Measurements from ENCODE around the gene DYNC1LI1.
"Not testable (repeated sequence)": the region's sequence is repeated elsewhere in the genome, so short reads cannot be mapped to it uniquely, and the experiment has no call there.

Gene DYNC1LI1

DNA sequence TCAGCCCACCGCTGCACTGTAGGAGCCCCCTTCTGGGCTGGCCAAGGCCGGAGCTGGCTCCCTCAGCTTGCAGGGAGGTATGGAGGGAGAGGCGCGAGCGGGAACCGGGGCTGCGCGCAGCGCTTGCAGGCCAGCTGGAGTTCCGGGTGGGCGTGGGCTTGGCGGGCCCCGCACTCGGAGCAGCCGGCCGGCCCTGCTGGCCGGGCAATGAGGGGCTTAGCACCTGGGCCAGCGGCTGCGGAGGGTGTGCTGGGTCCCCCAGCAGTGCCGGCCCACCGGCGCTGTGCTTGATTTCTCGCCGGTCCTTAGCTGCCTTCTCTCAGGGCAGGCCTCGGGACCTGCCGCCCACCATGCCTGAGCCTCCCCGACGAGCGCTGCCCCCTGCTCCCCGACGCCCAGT, 8.0 kb upstream of the DYNC1LI1 start:
- not testable (repeated sequence) for FAIRE-seq

DNA sequence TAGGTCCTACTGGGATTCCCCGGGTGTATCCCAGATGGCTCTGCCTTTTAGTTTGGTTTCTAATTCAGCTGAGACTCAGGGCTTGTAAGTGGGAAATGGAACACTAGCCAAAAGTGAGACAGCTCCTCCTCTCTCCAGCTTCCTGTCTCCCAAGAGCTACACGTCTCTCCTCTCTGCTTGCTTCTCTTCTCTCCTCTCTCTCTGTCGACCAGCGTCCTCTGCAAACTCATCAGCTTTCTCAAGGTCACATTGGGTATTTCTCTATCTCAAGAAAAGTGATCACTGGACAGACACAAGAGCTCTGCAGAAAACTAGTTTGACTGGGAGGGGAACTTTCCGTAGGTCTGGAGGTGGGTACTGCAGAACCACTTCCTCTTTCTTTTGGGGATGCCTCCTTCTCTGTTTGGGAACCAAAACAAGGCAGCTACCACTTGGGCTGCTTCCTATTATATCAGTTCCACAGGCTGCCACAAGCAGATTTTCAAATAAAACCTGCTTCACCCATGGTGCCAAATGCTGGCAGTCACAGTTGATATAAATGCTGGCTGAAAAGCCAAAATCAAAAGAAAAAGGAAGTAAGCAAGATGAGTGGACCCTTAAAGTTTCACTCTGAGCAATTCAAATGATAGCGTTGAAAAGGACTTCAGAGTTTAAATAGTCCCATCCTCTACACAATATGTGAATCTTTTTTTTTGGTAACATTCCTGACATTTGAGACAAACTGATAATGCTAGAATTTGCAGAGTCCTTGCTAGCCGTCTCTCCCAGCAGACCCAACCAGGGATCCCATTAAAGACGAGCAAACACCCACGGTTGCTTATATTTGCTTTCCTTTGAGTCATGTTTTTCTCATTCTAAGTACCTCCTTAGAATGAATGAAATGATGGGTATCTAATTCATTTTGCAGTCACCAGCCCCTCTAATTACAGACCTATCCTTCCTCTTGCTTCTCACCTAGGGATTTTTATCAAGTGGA, 7.2 kb upstream of the DYNC1LI1 start:
- FAIRE-seq, result no peak

DNA sequence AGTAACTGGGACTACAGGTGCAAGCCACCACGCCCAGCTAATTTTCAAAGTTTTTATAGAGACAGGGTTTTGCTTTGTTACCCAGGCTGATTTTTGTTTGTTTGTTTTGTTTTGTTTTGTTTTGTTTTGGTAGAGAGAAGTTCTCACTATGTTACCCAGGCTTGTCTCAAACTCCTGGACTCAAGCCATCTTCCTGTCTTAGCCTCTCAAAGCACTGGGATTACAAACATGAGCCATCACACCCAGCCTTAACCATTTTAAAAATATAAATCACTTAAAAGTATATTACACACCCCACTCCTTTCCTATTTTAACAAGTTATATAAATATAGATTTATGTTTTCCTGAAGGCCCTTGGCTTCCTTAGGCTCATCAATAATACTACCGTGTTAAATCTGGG, 6.5 kb upstream of the DYNC1LI1 start:
- no peak for FAIRE-seq

DNA sequence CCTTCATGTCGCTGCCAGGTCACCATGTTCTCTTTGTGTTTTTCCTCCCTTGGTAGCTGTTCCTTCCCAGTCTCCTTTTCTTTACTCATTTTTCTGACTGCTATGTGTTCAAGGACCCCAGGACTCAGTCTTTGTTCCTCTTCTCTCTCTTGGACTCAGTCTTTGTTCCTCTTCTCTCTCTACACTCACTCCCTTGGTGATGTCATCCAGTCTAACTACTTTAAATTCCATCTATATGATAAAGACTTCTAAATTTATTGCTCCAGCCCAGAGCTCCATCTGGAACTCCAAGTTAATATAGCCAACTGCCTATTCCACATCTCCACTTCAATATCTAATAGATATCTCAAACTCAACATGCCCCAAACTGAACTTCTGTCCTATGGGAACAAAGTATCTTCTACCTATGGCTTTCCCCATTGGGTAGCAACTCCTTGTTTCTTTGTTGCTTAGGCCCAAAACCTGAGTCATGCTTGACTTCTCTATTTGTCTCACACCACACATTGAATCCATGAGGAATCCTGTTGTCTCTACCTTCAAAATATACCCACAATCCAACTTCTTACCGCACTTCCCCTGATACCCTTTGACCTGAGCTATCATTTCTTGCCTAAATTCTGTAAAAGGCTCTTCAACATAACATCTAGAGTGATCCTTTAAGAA, 4.9 kb upstream of the DYNC1LI1 start:
- no peak for FAIRE-seq

DNA sequence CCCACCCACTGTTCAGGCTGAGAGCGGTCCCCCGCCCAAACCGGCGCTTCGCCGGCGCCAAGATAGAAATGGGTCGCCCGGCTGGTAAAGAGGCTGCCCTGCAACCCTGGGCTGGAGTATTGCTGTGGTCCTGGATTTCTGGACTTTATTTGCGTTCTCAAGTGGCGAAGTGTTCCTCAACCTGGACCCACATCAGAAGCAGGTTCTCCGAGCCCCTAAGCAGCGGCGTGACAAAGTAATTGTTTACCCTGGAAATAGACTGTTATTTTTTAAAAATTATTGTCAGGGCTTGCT, 481 bp upstream of the DYNC1LI1 start:
- no peak for FAIRE-seq

DNA sequence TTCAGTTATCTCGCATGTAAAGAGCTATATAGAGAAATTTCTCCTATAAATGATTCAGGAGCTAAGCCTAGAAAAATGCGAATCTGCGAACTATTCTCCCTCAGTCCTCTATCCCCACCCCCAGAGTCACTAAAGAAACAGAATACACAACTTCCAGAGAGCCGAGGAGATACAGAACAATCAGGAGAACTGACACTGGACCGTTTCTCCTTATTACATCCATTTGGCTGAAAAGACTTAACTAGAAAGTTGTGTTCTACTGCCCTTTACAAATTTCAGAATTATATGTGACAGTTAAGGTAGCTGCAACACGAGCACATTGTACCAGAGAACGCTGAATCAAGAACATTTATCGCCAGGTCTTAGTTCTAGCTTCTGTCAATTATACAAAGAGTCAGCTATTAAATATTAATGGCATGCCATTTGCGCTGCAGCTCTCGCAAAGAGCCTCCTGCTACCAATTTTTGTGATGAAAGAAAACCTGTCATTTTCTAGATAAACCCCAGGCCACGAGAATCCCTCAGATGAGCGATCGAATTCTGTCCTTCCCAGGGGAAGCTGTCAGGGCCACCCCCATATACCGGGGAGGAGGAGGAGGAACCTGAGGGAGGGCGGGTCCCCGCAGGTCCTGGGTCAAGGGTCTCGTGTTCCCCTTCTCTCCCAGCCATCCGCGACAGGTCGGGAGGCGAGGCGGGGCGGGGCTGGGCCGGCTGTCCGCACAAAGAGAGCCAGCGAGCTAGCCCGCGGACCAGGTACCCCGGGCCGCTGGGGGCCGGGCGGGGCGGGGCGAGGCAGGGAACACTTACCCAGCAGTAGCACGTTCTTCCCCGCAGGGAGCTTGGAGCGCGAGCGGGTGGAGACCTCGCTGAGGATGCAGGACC, 878 bp downstream of the DYNC1LI1 start:
- FAIRE-seq, result no peak

DNA sequence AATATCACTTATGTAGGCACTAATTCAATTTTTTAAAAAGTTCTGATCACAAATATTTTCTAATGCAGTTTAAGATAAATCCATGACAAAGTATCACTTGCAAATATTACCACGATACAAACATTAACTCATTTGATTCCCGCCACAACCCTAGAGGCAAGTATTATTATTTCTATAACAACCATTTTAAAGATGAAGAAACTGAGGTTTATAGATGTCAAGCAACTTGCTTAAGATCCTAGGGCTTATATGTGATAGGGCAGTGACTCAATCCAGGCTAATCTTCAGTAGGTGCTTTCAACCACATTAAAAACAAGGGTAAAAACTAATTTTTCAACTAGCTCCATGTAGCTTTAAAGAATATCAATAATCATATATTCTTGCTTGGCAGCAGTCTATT, 1.7 kb downstream of the DYNC1LI1 start:
- no peak for FAIRE-seq

DNA sequence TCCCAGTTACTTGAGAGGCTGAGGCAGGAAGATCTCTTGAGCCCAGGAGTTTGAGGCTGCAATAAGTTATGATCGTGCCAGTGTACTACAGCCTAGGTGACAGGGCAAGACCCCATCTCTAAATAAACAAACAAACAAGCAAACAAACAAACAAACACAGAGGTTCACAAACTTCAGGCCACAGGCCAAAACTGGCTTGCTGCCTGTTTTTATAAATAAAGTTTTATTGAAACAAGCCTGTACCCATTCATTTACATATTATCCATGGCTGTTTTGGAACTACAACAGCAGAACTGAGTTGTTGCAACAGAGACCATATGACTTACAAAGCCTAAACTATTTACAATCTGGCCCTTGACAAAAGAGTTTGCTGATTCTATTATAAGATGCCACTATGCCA, 6.5 kb downstream of the DYNC1LI1 start:
- FAIRE-seq, result no peak

DNA sequence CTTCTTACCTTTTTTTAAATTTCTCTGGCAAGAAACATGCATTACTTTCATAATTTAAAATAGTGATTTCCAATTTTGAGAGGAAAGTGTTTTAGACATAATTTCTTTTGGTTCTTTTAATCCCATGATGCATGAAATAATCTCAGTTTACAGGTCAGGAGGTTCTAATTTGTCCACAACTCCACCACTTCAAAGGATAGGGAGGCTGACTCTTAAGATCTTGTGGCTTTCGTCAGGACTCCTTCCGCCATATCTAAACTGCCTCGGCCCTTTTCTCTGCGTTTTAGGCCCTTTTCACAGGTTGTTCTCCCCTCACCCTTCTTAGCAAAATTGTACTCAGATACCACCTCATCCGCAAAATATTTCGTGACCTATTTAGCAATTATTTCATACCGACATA, 8.0 kb downstream of the DYNC1LI1 start:
- no peak for FAIRE-seq

DNA sequence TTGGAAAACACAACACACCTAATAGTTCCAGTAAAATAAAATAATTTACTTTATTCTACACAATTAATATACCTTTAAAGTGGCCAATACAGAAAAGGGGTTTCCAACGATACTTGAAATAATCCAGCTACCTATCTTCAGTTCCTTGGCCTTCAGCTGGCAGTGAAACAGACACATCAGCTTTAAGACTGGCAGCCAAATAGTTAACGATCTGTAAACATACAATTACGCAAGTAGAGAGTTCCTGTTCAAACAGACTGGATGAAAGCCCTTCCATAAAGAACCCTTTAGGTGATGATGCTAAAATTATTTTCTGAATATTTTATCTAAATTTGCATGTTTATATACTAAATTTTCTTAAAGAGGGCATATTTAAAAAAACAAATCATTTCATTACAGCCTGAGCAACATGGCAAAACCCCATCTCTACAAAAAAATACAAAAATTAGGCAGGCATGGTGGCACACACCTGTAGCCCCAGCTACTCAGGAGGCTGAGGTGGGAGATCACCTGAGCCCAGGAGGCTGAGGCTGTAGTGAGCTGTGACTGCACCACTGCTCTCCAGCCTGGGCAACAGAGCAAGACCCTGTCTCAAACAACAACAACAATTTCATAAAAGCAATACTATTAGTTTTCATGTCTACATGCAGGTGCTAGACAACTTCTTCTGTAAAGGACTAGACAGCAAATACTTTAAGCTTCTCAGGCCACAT, 12.9 kb downstream of the DYNC1LI1 start:
- no peak for FAIRE-seq

DNA sequence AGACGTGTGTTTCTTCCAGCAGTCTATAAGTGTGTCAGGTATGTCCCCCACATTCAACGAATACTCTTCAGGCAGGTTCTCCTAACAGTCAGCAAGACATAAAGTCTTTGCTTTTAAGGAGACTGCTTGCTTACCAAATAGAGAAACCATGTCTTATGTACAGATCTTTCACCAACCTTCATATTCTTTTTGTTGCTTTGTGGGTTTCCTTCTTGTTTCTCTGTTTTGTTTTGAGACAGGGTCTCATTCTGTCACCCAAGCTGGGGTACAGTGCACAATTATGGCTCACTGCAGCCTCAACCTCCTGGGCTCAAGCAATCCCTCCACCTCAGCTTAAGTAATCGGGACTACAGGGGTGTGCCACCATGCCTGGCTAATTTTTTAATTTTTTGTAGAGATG, 14.3 kb downstream of the DYNC1LI1 start:
- FAIRE-seq, result no peak

DNA sequence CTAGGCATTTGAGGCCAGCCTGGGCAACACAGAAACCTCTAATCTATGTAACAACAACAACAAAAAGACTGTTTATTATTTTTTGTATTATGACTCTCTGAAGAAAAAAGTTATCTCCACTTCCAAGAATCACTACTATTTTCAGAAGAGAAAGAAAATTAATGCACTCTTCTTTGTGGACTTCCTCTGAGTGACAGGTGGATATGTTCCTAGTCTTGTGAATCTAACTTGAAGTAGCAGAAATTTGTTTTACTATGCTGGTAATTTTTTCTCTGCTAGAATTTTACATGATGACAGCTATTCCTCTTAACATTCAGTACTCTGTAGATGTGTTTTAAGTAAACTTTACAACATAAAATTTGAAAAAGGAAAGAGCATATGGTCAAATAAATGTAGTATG, 16.7 kb downstream of the DYNC1LI1 start:
- no peak for FAIRE-seq

DNA sequence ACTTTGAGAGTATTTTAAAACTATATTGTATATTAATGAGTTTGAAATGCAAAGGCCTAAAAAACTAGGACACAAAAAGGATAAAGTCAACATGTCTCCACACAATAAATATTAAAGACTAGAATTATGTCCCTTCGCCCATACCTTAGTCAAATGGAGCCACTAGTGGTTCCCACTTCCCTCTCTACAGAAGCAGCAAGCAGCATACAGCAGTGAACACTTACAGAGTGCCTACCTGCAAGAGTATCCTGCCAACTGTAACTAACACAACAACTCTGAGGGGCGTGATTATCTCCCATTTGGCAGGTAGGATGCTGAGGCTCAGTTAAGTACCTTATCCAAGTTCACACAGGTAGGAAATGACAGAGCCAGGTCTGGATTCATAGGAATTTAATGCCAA, 17.2 kb downstream of the DYNC1LI1 start:
- no peak for FAIRE-seq

DNA sequence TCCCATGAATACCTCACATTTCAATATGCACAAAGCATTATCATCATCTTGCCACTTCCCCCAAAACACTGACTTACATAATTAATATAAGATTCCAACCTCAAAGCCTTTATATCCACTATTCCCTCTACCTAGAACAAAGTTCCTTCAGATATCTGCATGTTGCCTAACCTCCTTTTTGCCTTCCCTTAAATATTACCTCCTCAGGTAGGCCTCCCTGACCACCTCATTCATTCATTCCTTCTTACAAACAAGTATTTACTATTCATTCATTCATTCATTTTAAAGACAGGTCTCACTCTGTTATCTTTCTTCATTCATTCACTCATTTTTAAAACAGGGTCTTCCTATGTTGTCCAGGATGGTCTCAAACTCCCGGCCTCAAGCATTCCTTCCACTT, 18.6 kb downstream of the DYNC1LI1 start:
- no peak for FAIRE-seq

DNA sequence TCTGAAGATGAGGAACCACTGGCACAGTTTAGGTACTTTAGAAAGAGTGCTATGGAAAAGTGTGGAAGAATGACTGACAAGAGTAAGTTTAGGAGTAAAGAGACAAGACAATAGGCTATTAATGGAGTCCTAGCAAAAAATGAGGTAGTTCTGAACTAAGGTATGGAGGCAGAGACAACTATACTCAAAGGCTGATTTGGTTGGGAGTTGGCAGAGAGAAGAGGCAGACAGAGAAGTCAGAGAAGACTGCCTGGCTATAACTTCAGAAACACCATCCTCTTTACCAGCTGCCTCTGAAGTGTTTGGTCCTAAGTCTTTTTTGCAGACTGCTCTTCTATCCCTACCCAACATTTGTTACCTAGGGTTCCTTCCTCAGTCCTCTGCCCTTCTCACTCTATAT, 19.2 kb downstream of the DYNC1LI1 start:
- FAIRE-seq, result no peak

DNA sequence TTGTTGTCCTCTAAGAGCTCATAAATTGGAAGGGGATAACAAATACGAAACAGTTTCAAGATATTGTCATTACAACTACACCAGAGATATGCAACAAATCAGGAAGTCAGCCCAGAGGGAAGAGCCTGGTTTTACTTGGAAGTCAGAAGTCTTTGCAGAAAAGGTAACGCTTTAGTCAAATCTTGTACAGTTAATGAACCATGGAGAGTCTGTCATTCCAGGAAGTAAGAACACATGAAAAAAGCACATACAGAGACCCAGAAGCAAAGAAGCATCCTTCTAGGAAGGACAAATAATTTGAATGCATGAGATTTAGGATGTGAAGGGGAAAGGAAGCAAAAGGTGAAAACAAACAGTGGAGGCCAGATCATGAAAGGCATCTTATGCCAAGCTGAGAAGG, 19.6 kb downstream of the DYNC1LI1 start:
- no peak for FAIRE-seq

DNA sequence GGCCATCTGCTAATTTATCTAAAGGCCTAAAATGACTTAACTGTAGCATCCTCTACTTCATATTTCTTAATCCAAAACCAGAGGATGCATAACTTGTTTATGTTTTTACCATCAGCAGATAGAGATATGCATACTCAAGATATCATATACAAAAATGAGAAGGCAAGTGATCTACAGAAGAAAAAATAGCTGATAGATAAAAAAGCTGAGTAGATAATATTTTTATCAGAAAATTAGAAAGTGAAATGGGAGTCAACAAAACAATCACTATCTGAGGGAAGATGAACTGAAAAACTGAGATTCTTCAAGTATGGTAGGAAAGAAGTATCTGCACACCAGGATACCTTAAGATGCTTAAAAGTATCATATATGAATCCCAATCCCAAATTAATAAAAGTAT, 25.4 kb downstream of the DYNC1LI1 start:
- FAIRE-seq, result no peak

DNA sequence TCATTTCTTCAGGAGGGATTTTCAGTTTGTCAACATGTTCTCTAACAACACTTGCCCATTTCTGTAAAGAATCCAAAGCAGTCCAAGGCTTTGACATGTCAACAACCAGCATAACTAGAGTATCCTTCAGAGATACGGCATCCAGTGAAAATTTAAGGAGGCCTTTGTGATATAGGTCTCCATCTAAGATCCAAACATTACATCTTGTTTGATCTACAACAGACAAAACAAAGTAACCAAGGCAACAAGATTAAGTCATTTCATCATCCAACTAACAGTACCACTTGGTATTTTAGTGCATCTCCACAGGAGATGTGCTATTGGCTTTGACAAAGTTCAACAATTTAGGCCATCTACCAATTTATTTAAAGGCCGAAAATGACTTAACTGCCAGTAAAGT, 25.8 kb downstream of the DYNC1LI1 start:
- FAIRE-seq, result no peak

DNA sequence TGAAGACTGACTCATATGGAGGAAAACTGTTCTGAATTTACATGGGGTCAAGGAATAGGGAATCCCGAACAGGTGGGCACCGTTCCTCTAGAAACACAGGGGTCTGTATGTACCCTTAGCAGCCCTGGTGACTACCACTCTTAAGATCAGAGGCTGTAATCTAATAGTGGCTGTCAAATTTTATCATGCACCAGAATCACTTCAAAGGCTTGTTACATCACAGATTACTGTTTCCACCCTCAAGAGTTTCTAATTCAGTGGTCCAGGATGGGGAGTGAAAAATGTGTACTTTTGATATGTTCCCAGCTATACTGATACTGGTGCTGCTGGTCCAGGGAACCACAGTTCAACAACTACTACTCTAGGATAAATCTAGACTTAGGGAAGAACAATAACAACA, 27.9 kb downstream of the DYNC1LI1 start:
- no peak for FAIRE-seq

DNA sequence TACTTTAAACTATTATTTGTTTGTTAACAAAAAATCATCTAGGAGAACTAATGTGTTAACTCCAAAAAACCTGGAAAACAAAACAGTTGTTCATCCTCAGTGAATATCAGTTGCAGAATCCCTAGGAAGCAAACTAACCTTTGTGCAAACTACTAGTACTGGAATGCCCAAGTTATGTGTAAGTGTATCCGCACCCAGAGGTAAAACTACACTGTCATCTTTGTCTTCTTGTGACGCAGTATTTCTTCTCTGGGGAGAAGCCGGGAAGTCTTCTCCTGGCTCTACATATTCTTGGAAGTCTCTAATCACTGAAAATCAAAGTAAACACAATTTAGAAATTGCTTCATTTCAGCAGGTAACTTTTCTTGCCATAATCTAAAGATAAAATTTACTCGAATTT, 29.8 kb downstream of the DYNC1LI1 start:
- FAIRE-seq, result no peak

DNA sequence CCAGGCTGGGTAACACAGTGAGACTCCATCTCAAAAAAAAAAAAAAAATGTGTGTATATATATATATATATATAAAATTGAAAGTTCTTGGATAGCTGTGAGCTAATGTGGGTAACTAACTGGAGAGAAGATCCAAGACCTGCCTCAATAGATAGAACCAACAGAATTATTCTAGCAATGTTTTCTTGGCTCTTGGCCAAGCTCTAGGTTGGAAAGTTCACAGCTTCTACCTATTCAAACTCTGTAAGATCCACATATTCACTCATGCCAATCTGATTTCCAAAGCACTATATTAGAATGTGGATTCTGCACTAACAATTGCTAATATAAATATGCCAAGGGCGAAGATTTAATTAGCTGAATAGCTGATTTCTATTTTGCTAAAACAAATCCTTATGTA, 38.2 kb downstream of the DYNC1LI1 start:
- no peak for FAIRE-seq

DNA sequence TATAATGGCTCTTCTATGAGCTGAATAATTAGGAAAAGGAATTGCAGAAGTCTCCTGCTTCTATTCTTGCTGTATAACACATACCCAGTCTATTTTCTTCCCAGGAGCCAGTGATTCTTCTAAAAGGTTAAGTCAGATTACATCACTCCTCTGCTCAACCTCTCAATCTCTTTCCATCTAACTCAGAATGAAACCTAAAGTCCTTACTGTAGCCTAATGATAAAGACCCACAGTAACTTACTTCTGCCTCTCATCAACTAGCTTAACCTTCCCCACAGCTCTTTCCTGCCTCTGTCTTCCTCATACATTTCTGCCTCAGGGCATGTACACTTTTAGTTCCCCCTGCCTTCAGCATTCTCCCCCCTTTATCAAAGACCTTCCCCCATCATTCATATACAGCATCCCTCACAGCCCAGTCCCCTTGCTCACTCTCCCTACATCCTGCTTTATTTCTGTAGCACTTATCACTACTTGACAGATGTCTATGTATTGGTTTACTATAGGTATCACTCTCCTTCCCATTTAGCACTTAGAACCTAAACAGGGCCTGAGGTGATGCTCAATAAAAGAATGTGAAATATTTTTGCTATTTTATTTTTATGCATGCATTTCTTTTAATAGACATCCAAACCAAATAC, 39.5 kb downstream of the DYNC1LI1 start:
- no peak for FAIRE-seq
